HG03159 (cell line): ENCODE data around the gene PLTP.

Experiments
- ATAC-seq: cut with Tn5 transposase; IDR thresholded peaks from one replicate; pipeline ENCODE4 v1.9.1; 2021; ENCODE audit warnings: mild to moderate bottlenecking, moderate library complexity; ENCODE audit not compliant: unreplicated experiment

The PLTP gene

GRCh38 chr20:45850926-45851325 is 61.0 kb downstream of the PLTP start:
- no peak for ATAC-seq

DNA sequence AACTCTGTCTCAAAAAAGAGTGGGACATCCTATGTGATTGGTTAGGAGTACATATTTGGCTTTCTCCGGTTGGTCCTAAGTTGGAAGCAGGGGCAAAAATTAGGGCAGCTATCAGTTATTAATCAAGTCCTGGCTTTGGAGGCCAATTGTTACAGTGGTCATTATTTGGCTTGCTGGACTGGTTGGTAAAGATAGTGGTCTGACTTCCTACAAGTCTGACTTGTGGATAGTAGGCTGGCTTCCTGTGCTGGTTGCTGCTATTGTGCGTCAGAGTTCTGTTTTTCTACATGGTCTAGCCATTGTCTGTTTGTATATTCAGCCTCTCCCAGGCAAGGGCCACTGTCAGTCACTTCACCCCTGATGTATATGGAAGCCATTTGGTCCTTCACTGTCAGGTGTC is 61.7 kb downstream of the PLTP start:
- no peak for ATAC-seq

DNA sequence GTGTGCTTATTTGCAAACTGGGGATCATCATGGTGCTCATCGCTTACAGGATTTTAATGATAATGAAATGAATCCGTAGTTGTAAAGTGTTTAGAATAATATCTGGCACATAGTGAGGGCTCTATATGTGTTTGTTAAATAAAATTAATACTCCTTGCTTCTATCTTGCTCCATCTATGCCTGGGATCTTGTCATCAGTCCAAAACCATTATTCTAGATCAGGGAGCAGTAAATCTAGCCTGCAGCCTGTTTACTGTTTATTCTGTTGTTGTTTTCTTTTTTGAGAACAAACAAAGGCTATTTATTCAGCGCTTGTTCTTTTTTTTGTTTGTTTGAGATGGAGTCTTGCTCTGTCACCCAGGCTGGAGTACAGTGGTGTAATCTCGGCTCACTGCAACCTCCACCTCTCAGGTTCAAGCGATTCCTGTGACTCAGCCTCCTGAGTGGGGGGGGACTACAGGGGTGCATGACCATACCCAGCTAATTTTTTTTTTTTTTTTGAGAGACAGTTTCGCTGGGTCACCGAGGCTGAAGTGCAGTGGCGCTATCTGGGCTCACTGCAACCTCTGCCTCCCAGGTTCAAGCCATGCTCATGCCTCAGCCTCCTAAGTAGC is 62.9 kb downstream of the PLTP start:
- no peak for ATAC-seq
